HG03066 (cell line): ENCODE results near the gene CAPN15.

Experiments
- ATAC-seq: cut with Tn5 transposase; IDR thresholded peaks from one replicate; pipeline ENCODE4 v1.9.1; 2021; ENCODE audit warnings: low read depth; ENCODE audit not compliant: unreplicated experiment

Gene CAPN15

DNA sequence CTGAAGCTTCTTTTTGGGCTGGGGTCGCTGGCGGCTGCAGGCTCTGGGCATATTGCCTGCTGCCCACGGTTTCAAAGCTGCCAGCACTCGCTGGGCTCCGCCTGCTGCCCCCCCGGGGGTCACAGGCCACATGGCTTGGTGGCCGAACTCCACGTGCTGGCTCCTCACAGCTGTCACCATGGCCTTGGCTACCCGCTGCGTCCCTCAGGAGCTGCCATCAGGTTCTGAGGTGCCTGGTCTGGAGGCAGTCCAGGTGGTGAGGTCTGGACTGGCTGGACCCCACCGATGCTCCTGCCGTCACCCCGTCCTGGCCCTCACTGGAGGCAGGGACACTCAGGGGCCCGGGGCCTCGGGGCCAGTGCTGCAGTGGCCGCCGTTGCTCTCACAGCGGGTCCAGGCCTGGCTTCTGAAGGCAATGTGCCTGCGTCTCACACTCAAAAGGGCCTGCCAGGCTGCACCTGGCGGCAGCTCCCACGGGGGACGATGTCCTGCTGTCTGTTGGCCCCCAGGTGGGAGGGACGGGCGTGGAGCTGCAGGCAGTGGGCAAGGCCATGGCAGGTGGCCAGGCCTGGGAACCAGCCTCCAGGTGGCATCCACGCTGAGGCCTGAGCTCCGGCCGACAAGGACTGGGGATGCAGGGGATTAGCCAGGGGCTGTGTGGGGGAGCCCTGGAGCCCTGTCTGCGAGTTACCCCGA is 13.3 kb downstream of the CAPN15 start:
- no peak for ATAC-seq

DNA sequence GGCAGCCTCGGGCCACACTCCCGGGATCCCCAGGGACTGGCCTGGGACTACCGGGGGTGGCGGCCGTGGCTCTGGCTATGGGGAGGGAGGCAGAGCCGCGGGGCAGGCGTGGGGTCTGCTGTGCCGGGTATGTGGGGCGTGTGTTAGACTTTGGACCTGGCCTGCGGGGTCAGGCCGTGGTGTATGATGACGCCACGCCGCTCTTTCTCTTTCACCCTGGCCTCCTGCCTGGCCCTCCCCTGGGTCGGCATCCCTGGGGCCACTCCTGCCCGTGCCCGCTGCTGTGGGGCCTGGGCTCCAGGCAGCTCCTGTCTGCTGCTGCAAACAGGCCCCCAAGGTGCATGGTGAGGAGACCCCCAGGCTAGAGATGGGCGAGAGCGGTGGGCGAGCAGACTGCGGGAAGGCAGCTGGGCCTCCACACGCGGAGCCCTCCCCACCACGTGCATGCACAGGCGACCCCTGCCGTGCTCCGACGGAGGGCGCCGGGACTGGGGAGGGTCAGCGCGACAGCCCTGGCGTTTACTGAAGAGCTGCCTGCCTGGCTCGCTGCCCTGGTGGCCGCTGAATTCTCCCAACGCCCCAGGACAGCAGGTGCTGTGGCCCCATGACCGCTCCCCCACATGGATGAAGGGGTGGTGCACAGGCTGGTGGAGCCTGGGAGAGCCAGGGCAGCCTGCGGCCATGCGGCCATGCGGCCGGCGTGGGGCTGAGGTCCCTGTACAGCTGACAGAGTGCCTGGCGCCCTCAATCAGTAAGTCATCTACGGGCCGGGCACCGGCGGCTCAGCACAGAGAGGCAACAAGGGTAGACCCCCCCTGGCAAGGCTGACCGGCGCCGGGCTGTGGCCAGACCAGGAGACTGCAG is 16.0 kb downstream of the CAPN15 start:
- no peak for ATAC-seq

DNA sequence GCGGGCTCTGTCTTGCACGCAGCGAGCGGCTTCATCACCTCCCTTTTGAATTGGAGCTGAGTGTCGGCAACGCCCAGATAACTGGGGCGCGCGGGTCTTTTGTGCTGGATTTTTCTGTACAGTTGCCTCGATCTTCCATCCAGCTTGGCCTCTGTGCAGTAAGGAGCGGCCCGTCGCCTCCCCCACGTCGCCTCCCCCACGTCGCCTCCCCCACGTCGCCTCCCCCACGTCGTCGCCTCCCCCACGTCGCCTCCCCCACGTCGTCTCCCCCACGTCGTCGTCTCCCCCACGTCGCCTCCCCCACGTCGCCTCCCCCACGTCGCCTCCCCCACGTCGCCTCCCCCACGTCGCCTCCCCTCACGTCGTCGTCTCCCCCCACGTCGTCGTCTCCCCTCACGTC is 17.0 kb downstream of the CAPN15 start:
- ATAC-seq: no peak

DNA sequence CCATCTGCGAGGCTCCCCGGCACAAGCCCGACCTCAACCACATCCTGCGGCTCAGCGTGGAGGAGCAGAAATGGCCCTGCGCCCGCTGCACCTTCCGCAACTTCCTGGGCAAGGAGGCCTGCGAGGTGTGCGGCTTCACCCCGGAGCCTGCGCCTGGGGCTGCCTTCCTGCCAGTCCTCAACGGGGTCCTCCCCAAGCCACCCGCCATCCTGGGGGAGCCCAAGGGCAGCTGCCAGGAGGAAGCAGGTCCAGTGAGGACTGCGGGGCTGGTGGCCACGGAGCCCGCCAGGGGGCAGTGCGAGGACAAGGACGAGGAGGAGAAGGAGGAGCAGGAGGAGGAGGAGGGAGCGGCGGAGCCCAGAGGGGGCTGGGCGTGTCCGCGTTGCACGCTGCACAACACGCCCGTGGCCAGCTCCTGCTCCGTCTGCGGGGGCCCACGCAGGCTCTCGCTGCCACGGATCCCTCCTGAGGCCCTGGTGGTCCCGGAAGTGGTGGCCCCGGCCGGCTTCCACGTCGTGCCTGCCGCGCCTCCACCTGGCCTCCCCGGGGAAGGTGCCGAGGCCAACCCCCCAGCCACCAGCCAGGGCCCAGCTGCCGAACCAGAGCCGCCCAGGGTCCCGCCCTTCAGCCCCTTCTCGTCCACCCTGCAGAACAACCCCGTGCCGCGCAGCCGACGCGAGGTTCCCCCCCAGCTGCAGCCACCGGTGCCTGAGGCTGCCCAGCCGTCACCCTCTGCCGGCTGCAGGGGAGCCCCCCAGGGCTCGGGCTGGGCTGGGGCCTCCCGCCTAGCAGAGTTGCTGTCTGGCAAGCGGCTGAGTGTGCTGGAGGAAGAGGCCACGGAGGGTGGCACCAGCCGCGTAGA is 19.6 kb downstream of the CAPN15 start:
- no peak for ATAC-seq

DNA sequence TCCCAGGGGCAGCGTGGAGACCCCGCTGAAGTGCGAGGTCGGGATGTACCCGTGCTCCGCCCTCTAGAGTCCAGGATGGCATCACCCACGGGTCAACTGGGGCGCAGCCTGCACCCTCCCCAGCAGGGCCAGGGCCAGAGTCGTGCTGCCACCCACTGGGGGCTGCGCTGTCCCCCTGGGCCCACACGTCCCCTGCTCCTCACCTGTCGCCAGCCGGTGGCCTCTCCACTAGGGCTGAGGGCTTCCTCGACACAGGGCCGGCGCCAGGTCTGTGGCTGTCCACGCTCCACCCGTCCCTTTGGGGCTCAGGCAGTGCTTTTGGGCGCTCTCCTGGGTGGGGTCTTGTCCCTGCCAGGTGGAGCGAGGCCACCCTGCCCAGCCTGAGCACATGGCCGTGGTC is 21.1 kb downstream of the CAPN15 start:
- no peak for ATAC-seq

DNA sequence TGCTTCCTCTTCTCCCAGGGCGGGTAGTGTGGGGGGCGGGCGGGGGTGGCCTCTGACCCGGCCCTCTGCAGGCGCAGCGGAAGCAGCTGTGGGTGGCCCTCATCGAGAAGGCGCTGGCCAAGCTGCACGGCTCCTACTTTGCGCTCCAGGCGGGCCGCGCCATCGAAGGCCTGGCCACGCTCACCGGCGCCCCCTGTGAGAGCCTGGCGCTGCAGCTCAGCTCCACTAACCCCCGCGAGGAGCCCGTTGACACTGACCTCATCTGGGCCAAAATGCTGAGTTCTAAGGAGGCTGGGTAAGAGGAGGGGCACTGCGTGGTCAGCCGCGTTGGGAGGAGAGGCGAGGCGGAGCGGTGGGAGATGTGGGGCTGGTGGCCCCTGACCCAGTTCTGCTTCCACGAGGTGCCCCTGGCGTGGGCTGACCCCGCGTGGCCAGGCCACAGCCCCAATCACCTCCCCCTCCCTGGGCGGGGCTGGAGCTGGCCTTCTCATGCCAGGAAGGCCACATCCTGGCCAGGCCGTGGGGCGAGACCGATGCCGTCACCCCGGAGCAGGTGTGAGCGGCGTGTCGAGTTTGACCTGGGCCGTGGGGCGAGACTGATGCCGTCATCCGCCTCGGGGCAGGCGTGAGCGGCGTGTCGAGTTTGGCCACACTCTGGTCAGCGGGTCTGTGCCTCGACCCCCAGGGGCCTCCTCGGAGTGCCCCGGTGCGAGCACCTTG is 22.2 kb downstream of the CAPN15 start:
- no peak for ATAC-seq

DNA sequence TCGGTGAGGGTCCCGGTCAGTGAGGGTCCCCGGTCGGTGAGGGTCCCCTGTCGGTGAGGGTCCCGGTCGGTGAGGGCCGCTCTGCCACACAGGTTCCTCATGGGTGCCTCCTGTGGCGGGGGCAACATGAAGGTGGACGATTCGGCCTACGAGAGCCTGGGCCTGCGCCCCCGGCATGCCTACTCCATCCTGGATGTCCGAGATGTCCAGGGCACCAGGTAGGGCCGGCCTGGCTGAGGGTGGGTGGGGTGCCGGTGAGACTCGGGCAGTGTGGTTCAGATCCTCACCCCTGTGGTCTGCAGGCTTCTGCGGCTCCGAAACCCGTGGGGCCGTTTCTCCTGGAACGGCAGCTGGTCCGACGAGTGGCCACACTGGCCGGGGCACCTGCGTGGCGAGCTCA is 23.7 kb downstream of the CAPN15 start:
- no peak for ATAC-seq

DNA sequence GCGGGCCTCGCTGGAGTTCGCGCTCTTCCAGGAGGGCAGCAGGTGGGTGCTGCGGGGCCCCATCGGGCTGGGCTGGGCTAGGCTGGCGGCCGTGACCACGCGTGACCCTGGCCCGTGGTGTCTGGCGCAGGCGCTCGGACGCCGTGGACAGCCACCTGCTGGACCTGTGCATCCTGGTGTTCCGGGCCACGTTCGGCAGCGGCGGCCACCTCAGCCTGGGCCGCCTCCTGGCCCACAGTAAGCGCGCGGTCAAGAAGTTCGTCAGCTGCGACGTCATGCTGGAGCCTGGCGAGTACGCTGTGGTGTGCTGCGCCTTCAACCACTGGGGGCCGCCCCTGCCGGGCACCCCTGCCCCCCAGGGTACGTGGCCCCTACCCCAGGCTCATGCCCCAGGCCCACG is 24.7 kb downstream of the CAPN15 start:
- ATAC-seq: no peak

DNA sequence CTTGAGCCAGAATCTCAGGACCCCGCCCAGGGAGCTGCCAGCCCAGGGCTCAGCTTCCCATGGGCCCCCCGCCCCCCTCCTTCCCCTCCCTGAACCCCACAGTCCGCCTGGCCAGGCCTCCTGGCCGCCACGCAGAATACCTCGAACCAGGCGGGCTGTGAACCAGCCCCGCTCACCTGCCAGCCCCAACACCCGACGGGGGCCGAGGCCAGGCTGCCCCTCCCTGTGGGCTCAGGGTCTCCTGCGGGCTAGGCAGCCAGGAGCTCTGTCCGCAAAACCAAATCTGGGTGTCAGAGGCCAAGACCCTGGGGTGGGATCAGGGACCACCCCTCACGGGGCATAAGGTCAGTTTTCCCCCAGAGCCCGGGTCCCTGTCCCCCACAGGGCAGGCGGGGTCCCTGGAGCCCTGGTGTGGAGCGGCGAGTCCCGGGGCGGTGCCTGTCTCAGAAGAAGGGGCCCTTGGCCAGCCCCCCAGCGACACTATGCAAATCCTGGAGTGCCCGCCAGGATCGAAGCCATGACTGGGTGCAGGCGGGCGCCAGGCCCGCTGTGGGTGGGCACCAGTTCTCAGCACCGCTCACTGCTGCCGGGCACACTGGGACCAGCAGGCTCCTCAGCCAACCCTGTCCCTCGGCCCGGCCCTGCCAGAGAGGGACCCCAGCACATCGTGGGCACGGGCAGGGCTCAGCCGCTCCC is 26.2 kb downstream of the CAPN15 start:
- no peak for ATAC-seq

DNA sequence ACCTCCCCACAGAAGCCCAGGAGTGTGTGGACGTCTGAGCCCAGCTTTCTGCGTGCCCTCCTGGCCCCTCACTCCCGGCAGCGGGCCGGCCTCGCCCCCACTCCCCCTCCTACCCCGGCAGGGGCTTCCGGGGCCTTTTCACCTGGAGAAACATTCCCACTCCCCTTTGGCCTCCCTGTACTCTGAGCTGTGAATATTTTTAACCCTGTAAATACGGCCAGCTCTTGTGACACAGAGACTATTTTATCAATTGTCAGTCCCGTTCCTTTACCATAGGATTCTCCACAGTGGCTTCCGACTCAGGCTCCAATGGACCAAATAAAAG is 26.7 kb downstream of the CAPN15 start:
- ATAC-seq: no peak

DNA sequence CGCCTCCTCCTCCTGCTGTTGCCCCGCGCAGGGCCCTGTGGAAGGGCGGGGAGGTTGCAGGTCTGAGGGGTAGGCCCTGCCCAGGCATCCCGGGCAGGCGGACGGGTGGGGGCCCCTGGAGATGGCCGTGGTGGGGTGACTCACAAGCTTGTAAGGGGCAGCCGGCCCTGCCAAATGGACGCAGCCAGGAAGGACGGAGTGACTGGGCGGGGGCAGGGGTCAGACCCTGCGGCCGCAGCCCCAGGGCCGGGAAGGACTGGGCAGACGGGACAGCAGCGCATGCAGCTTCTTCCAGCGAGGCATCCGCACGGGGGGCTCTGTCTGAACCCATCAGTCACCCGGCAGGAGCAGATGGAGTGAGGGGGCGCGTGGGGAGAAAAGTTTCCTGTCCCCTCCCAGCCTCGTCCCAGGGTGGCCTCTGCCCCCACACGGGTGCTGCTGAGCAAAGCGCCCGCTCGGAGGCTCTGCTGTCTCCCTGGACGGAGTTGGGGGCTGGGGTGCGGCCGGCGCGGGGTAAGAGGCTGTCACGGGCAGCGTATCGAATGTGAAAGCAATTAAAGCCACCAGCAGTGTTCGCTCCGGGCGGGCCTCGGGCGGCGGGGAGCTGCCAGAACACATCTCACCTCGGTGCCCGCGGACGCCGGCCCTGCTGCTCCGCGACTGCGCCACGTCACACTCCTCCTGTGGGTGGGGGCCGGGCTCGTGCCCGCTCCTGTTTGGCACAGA is 27.3 kb downstream of the CAPN15 start:
- ATAC-seq: no peak

DNA sequence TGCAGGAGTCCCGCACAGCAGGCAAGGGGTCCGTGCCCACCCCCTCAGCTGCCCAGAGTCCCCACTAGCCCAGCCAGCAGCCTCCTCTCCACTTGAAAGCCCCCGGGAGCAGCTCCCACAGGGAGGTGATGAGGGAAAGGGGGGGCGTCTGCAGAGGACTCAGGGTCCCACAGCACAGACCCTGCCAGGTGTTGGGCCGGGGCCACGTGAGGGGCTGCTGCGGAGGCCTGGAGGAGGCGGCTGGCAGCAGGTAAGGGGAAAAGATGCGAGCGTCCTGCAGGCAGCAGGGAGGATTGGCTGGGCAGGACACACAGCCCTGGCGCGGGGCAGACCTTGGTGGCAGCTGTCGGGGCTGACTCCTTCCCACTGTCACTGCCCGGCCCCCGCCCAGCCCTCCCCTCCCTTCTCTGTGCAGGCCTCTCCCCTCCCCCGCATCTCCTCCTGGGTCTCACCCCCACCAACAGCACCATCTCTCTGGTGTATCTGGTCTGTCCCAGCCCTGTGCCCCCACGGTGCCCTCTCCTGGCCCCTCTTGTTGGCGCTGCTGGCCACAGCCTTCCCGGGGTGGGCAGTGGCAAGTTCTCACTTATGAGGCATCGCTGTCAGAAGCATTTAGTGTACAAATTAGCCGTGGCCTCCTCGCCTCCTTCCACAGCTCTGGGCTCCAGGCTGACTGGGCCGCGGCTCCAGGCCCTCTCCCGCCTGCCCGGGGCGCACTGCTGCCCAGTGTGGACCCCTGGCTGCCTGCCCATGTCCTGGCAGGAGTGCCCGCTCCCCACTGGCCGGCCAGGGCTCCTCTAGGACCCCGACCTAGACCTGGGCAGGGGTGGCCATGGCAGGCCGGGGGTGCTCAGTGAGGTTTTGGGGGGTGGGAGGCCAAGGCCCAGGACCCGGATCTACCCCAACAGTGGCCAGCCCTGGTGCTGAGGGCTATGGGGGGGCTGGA is 28.3 kb downstream of the CAPN15 start:
- ATAC-seq: no peak

DNA sequence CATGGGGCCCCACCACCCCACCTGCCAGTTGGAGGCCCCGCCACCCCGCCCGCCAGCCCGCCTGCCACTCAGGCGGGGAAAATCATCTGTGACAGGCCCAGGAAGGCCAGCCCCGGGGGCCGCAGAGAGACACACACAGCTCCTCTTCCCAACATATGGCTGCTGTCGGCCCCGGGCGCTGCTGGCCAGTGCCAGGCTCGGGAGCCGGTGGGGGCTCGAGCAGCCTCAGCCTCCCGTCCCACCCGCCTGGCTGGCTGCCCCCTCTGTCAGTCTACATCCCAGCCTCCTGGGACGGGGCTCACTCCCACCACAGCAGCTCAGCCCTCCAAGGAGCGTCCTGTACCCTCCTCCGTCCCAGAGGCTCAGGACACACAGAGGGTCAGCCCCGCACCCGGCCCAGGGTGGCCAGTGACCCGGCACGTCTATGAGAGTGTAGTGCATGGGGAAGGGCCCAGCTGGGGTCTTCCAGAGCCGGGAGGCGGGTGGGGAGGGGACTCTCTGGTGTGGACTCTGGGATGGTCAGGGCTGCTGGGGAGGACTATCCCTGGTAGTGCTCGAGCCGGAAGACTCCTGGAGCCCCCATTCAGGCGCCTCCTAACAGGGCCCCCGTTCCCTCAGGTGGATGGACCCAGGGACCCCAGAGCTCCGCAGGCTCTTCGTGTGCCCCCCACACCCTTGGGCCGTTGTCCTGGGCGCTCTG is 29.1 kb downstream of the CAPN15 start:
- no peak for ATAC-seq

DNA sequence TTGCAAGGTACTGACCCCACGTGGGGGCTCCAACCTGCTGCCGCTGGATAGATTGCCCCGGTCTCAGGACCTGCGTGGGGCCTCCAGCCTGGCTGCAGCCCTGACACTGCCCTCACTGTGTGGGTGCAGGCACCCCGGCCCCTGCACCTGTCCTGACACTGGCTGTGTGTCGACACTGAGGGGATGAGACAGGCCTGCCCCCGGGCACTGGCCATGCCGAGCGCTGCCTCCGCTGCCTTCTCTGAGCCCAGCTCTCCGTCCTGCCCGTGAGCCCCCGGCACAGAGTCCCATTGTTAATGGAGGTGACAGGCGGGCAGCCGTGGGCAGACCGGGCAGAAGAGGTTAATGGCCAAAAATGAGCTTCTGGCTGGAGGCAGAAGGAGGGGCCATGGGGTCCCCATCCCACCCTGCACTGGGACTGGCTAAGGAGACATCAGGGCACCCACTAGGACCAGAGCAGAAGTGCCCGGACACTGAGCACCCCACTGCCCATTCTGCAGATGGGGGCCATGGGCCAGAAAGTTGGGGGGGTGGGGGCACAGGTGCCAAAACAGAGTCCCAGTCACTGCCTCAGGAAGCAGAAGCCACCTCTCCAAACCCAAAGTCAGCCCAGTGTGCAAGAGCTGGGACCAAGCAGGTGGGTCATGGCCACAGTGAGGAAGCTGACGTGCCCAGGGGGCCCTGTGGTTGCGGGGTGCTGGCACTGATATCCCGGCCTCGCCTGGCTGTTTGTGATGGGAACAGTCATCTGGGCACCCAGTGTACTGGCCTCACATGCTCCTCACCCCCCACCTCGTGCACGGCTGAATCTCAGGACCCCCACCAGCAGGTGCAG is 30.2 kb downstream of the CAPN15 start:
- ATAC-seq: no peak

DNA sequence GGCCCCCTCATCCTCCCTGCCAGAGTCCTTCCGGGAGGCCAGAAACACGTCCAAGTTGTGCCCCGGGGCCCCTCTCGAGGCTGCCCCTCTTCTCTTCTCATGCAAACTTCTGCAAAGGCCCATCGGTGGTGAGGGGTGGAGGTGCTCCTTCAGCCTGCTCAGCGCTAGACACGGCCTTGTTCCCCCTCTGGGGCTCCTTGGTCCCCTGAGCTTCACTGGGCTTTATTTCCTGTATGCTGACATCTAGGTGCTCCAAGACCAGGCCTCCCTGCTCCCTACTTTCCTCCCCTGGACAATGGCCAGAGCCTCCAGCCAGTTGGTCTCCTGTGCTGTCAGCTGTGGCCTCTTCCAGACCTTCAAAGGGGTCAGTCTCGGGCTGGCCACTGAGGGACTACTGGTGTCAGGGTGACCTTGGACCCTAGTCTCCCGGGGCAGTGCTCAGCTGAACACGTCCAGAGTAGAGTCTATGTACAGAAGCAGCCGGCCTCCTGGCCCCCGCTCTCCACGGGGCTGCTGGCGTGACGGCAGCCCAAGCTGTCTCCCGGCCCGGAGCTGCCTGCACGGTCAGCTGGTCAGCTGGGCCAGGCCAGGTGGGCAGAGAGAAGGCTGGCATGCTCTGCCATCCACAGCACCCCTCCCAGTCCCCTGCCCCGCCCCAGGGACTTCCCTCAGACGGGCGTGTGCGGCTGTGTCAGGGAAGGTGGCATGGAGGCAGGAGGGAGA is 30.9 kb downstream of the CAPN15 start:
- ATAC-seq: no peak

DNA sequence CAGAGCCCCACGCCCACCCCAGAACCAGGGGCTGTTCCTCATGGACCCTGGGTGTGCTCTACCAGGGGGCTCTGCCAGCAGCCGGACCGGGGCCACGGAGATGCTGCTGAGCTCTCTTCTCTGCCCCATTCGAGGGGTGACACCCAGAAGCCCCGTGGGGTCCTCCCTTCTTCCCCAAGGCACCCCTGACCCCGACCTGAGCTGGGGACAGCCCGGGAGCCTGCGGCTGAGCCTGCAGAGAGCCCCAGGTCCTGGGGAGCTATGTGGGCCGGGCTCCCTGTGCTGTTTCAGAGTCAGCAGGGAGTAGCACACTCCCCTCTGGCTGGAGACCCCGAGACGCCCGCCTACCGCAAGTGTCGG is 31.5 kb downstream of the CAPN15 start:
- no peak for ATAC-seq
